HG03095 (cell line): ENCODE measurements around the gene DIPK1C.

Experiments
- ATAC-seq: cut with Tn5 transposase; IDR thresholded peaks from one replicate; pipeline ENCODE4 v1.9.1; 2021; ENCODE audit warnings: moderate library complexity; ENCODE audit not compliant: unreplicated experiment

DIPK1C gene

GRCh38 chr18:74486119-74486849 is 29.2 kb upstream of the DIPK1C start:
- ATAC-seq: no peak

- ATAC-seq: no peak
Observed at GRCh38 chr18:74482697-74483096, 25.6 kb upstream of the DIPK1C start.

- no peak for ATAC-seq
Observed at GRCh38 chr18:74480149-74480651, 23.1 kb upstream of the DIPK1C start.

- ATAC-seq: no peak
Observed at GRCh38 chr18:74479486-74480148, 22.5 kb upstream of the DIPK1C start.

GRCh38 chr18:74478880-74479279 is 21.8 kb upstream of the DIPK1C start:
- no peak for ATAC-seq

- no peak for ATAC-seq
Observed at GRCh38 chr18:74478316-74478715, 21.2 kb upstream of the DIPK1C start.

GRCh38 chr18:74477771-74478170 is 20.7 kb upstream of the DIPK1C start:
- ATAC-seq: no peak

GRCh38 chr18:74476140-74476539 is 19.0 kb upstream of the DIPK1C start:
- no peak for ATAC-seq

GRCh38 chr18:74473976-74474640 is 17.0 kb upstream of the DIPK1C start:
- no peak for ATAC-seq

GRCh38 chr18:74472312-74472711 is 15.2 kb upstream of the DIPK1C start:
- no peak for ATAC-seq

- no peak for ATAC-seq
Observed at GRCh38 chr18:74468547-74469061, 11.5 kb upstream of the DIPK1C start.

- no peak for ATAC-seq
Observed at GRCh38 chr18:74465775-74466174, 8.7 kb upstream of the DIPK1C start.

GRCh38 chr18:74463983-74464382 is 6.9 kb upstream of the DIPK1C start:
- no peak for ATAC-seq

GRCh38 chr18:74463254-74463653 is 6.1 kb upstream of the DIPK1C start:
- no peak for ATAC-seq

GRCh38 chr18:74460825-74461224 is 3.7 kb upstream of the DIPK1C start:
- no peak for ATAC-seq

GRCh38 chr18:74459889-74460288 is 2.8 kb upstream of the DIPK1C start:
- ATAC-seq: no peak

- no peak for ATAC-seq
Observed at GRCh38 chr18:74457725-74458421, 765 bp upstream of the DIPK1C start.

GRCh38 chr18:74456349-74457042 is 612 bp downstream of the DIPK1C start:
- ATAC-seq: no peak

GRCh38 chr18:74456017-74456348 is 1.1 kb downstream of the DIPK1C start:
- ATAC-seq: no peak

GRCh38 chr18:74455386-74455785 is 1.7 kb downstream of the DIPK1C start:
- no peak for ATAC-seq
